ENCODE measurements around the gene SLC14A1.

Gene SLC14A1

DNA sequence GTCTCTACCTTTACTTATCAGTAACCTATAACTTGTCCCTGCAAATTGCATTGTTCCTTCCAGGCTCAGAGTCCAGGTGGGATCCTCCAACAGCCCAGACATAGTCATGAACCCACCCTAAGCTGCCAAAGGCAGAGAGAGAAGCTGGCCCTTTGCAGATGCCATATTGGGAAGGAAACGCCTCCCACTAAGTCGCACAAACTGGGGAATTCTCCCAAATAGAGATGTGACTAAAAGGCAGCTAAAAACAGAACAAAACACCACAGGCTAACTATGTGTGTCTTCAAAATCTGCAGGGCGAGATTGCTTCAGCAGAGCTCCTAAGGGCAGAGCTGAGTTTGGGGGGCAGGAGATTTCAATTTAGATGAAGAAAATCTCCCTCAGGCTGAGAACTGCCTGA, 63.0 kb downstream of the SLC14A1 start:
- Histone ChIP-seq H3K4me3 (no peak overlapping the region), H3K9ac (ENCODE audit: insufficient read length) (no peak overlapping the region), H3K27ac (no peak overlapping the region), H3K9me3 (ENCODE audit: low read depth, low read length) (no peaks in the 10 kb centered on the region), H3K36me3 (ENCODE audit: insufficient read depth, low read length) (no peaks in the 10 kb centered on the region)
- TF ChIP-seq POLR2AphosphoS5 (IDR thresholded peaks at IDR 0.05; ENCODE audit: borderline replicate concordance, low read depth, low read length) (no peak), EZH2 (IDR thresholded peaks at IDR 0.05) (no peak), FOXP2 (optimal IDR thresholded peaks at IDR 0.05; ENCODE audit: control extremely low read depth, extremely low read length, insufficient read depth) (no peak)
- no peak for DNase-seq (ENCODE audit: low read depth, low spot score)

- H3K27ac ChIP-seq, result no peak overlapping the region
- no peak overlapping the region for H3K9ac ChIP-seq (ENCODE audit: insufficient read length)
- H3K9me3 ChIP-seq (ENCODE audit: low read depth, low read length), result no peaks in the 10 kb centered on the region
- TF ChIP-seq POLR2AphosphoS5 (IDR thresholded peaks at IDR 0.05; ENCODE audit: borderline replicate concordance, low read depth, low read length), result no peak
- no peak for TF ChIP-seq EZH2 (IDR thresholded peaks at IDR 0.05)
- no peak for TF ChIP-seq FOXP2 (optimal IDR thresholded peaks at IDR 0.05; ENCODE audit: control extremely low read depth, extremely low read length, insufficient read depth)
- no peaks in the 10 kb centered on the region for H3K36me3 ChIP-seq (ENCODE audit: insufficient read depth, low read length)
- DNase-seq (ENCODE audit: low read depth, low spot score), result no peak
- no peak overlapping the region for H3K4me3 ChIP-seq
These were observed 63.4 kb downstream of the SLC14A1 start for GRCh38 chr18:45787346-45787745.

- DNase-seq (ENCODE audit: low read depth, low spot score), result no peak
- TF ChIP-seq EZH2 (IDR thresholded peaks at IDR 0.05) (no peak), FOXP2 (optimal IDR thresholded peaks at IDR 0.05; ENCODE audit: control extremely low read depth, extremely low read length, insufficient read depth) (no peak), POLR2AphosphoS5 (IDR thresholded peaks at IDR 0.05; ENCODE audit: borderline replicate concordance, low read depth, low read length) (no peak)
- Histone ChIP-seq H3K9me3 (ENCODE audit: low read depth, low read length) (no peaks in the 10 kb centered on the region), H3K9ac (ENCODE audit: insufficient read length) (no peak overlapping the region), H3K4me3 (no peak overlapping the region), H3K36me3 (ENCODE audit: insufficient read depth, low read length) (no peaks in the 10 kb centered on the region), H3K27ac (no peak overlapping the region)
These were observed 64.9 kb downstream of the SLC14A1 start for GRCh38 chr18:45788861-45789260.

GRCh38 chr18:45792506-45793263, 68.7 kb downstream of the SLC14A1 start:
- no peak overlapping the region for H3K27ac ChIP-seq
- H3K9me3 ChIP-seq (ENCODE audit: low read depth, low read length), result no peaks in the 10 kb centered on the region
- H3K36me3 ChIP-seq (ENCODE audit: insufficient read depth, low read length), result no peaks in the 10 kb centered on the region
- H3K4me3 ChIP-seq, result no peak overlapping the region
- no peak for DNase-seq (ENCODE audit: low read depth, low spot score)
- no peak for TF ChIP-seq EZH2 (IDR thresholded peaks at IDR 0.05)
- no peak overlapping the region for H3K9ac ChIP-seq (ENCODE audit: insufficient read length)

- Histone ChIP-seq H3K27ac (no peak overlapping the region), H3K9ac (ENCODE audit: insufficient read length) (no peak overlapping the region), H3K4me3 (no peak overlapping the region), H3K36me3 (ENCODE audit: insufficient read depth, low read length) (no peaks in the 10 kb centered on the region), H3K9me3 (ENCODE audit: low read depth, low read length) (no peaks in the 10 kb centered on the region)
- DNase-seq (ENCODE audit: low read depth, low spot score), result no peak
- TF ChIP-seq POLR2AphosphoS5 (IDR thresholded peaks at IDR 0.05; ENCODE audit: borderline replicate concordance, low read depth, low read length), result no peak
- no peak for TF ChIP-seq FOXP2 (optimal IDR thresholded peaks at IDR 0.05; ENCODE audit: control extremely low read depth, extremely low read length, insufficient read depth)
- TF ChIP-seq EZH2 (IDR thresholded peaks at IDR 0.05), result no peak
These were observed 69.4 kb downstream of the SLC14A1 start for GRCh38 chr18:45793264-45793965.

DNA sequence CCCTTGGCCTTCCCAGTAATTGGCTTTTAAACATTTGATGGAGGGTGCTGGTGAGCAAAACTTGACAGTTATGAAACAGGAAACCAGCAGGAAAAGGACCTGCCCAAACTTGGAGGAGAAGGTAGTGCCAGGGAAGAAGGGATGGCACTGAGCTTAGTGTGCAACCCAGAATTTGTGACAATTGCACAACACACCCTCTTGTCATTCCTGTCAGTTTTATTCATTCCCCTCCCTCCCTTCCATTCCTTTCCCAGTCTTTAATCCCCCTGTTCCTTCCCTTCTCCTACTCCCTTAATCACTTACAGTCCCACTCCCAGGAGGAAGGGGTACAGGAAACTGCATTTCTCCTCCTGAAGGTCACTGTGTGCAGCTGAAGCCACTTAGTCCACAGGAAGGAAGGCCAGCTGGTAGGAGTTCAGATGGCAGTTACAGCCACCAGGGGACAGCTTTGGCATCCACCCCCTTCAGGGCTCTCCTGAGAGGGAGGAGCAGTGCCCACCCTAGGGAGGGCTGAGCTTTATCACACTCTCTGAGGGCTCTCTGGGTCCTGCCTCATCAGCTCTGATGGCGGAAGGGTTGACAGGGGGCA, 77.5 kb downstream of the SLC14A1 start:
- H3K4me3 ChIP-seq, result no peak overlapping the region
- no peak overlapping the region for H3K27ac ChIP-seq
- TF ChIP-seq EZH2 (IDR thresholded peaks at IDR 0.05), result no peak
- TF ChIP-seq POLR2AphosphoS5 (IDR thresholded peaks at IDR 0.05; ENCODE audit: borderline replicate concordance, low read depth, low read length), result no peak
- no peak for TF ChIP-seq FOXP2 (optimal IDR thresholded peaks at IDR 0.05; ENCODE audit: control extremely low read depth, extremely low read length, insufficient read depth)
- no peaks in the 10 kb centered on the region for H3K9me3 ChIP-seq (ENCODE audit: low read depth, low read length)
- H3K9ac ChIP-seq (ENCODE audit: insufficient read length), result no peak overlapping the region
- no peak for DNase-seq (ENCODE audit: low read depth, low spot score)
- H3K36me3 ChIP-seq (ENCODE audit: insufficient read depth, low read length), result no peaks in the 10 kb centered on the region

All from SK-N-MC (cell line).